K562 (cell line): ENCODE data around the gene RAB5B. TPM values are rescaled to one million over a fixed set of nuclear protein-coding genes. Genes with fewer than 3 reads are reported as not detected.

Source experiments
- ATF7 ChIP-seq: fragments of 450-650 bp; IDR thresholded peaks from 2 replicates; pipeline ENCODE4 v1.7.1; 2014; ENCODE audit warnings: mild to moderate bottlenecking, moderate library complexity
- CEBPG ChIP-seq, 3 experiments: fragments of 200-800 bp in 1 of 3; sonication (Bioruptor generic) in 1 of 3; sonication (generic) in 1 of 3; formaldehyde crosslinking in 1 of 3; IDR thresholded peaks in 2 of 3; conservative IDR thresholded peaks in 1 of 3; 2 replicates each; pipeline versions ENCODE4 v1.6.1 to v1.8.0; 2016 to 2022; ENCODE audit warnings: missing compliant biosample characterization in 2 of 3, missing genetic modification characterization in 2 of 3, mild to moderate bottlenecking in 1 of 3, missing genetic modification reagents in 1 of 3
- CREB3L1 ChIP-seq: fragments of 450-650 bp; IDR thresholded peaks from 2 replicates; pipeline ENCODE4 v1.6.1; 2014; ENCODE audit warnings: low read depth, mild to moderate bottlenecking, moderate library complexity, borderline replicate concordance
- E2F6 ChIP-seq, 2 experiments: IDR thresholded peaks; 2 replicates each; pipeline ENCODE4 v1.6.1; 2011; ENCODE audit warnings: borderline replicate concordance in 1 of 2, control low read depth in 1 of 2, low read depth in 1 of 2, low read length in 1 of 2, mild to moderate bottlenecking in 1 of 2, mixed read lengths in 1 of 2, moderate library complexity in 1 of 2; ENCODE audit not compliant: insufficient read depth in 1 of 2, insufficient read length in 1 of 2, poor library complexity in 1 of 2, severe bottlenecking in 1 of 2; ENCODE audit errors: extremely low read depth in 1 of 2
- ELF4 ChIP-seq: fragments of 450-650 bp; formaldehyde crosslinking; IDR thresholded peaks from 2 replicates; pipeline ENCODE4 v1.4.0; 2022; ENCODE audit warnings: missing genetic modification characterization
- ETS2 ChIP-seq: IDR thresholded peaks from 2 replicates; pipeline ENCODE4 v1.6.1; 2016; ENCODE audit warnings: borderline replicate concordance, missing genetic modification characterization, mild to moderate bottlenecking, moderate library complexity, missing compliant biosample characterization; ENCODE audit not compliant: poor library complexity, severe bottlenecking
- FOSL1 ChIP-seq: fragments of 200-800 bp; sonication (Bioruptor generic); conservative IDR thresholded peaks from 2 replicates; pipeline ENCODE4 v1.6.1; 2016; ENCODE audit warnings: missing genetic modification characterization, missing compliant biosample characterization
- HMGN3 ChIP-seq: IDR thresholded peaks from 2 replicates; pipeline ENCODE4 v1.6.1; 2011; ENCODE audit warnings: borderline replicate concordance, low read depth, mild to moderate bottlenecking, mixed read lengths, low read length; ENCODE audit not compliant: insufficient read length; ENCODE audit errors: extremely low read depth
- HSF4 ChIP-seq: fragments of 250-450 bp; sonication (Bioruptor Pico); IDR thresholded peaks from 2 replicates; pipeline ENCODE4 v2.1.2; 2022; ENCODE audit warnings: mild to moderate bottlenecking, moderate library complexity, borderline replicate concordance
- KLF6 ChIP-seq: fragments of 250-450 bp; sonication (Bioruptor Pico); IDR thresholded peaks from 2 replicates; pipeline ENCODE4 v1.4.0; 2020; ENCODE audit warnings: mild to moderate bottlenecking, moderate library complexity, borderline replicate concordance
- MAFF ChIP-seq: IDR thresholded peaks from 2 replicates; pipeline ENCODE4 v1.6.1; 2012; ENCODE audit warnings: low read length, improper control_type of control experiment
- MEF2D ChIP-seq: conservative IDR thresholded peaks from 2 replicates; pipeline ENCODE4 v1.6.1; 2016; ENCODE audit warnings: low read depth, missing genetic modification characterization, missing compliant biosample characterization
- MEIS2 ChIP-seq: fragments of 450-650 bp; IDR thresholded peaks from 2 replicates; pipeline ENCODE4 v1.6.1; 2014; ENCODE audit warnings: mild to moderate bottlenecking; ENCODE audit not compliant: partially characterized antibody
- MIER1 ChIP-seq: fragments of 450-650 bp; IDR thresholded peaks from 2 replicates; pipeline ENCODE4 v1.6.1; 2016; ENCODE audit warnings: antibody characterized with exemption, mild to moderate bottlenecking, low read depth
- NBN ChIP-seq: fragments of 450-650 bp; IDR thresholded peaks from 2 replicates; pipeline ENCODE4 v1.6.1; 2016; ENCODE audit warnings: low read depth, mild to moderate bottlenecking
- POLR2H ChIP-seq: IDR thresholded peaks from 2 replicates; pipeline ENCODE4 v1.6.1; 2016; ENCODE audit warnings: missing genetic modification characterization, low read depth, mild to moderate bottlenecking, control low read depth, missing compliant biosample characterization, moderate library complexity
- SAP30 ChIP-seq: fragments of 200-600 bp; sonication (generic); IDR thresholded peaks from 2 replicates; pipeline ENCODE4 v1.6.1; 2012; ENCODE audit warnings: borderline replicate concordance, low read depth, mild to moderate bottlenecking, moderate library complexity, low read length, control low read depth, inconsistent platforms; ENCODE audit not compliant: insufficient read depth, poor library complexity, severe bottlenecking
- ZC3H11A ChIP-seq: IDR thresholded peaks from 2 replicates; pipeline ENCODE4 v1.6.1; 2012; ENCODE audit warnings: low read depth, low read length, improper control_type of control experiment
- ZC3H8 ChIP-seq: fragments of 450-650 bp; IDR thresholded peaks from 2 replicates; pipeline ENCODE4 v1.6.1; 2017
- ZNF239 ChIP-seq: fragments of 250-450 bp; sonication (Bioruptor Pico); IDR thresholded peaks from 2 replicates; pipeline ENCODE4 v1.4.0; 2020; ENCODE audit warnings: mild to moderate bottlenecking
- ZNF280B ChIP-seq: fragments of 250-450 bp; sonication (Bioruptor Pico); IDR thresholded peaks from 2 replicates; pipeline ENCODE4 v1.5.1; 2021; ENCODE audit warnings: mild to moderate bottlenecking
- ZNF324 ChIP-seq: fragments of 250-450 bp; sonication (Bioruptor Pico); IDR thresholded peaks from 2 replicates; pipeline ENCODE4 v1.4.0; 2020; ENCODE audit warnings: mild to moderate bottlenecking
- ZNF551 ChIP-seq: fragments of 250-450 bp; sonication (Bioruptor Pico); IDR thresholded peaks from 2 replicates; pipeline ENCODE4 v1.5.0; 2021; ENCODE audit warnings: mild to moderate bottlenecking, moderate library complexity
- ZNF584 ChIP-seq: fragments of 200-800 bp; sonication (Bioruptor generic); IDR thresholded peaks from 2 replicates; pipeline ENCODE4 v1.6.1; 2016; ENCODE audit warnings: low read depth, mild to moderate bottlenecking, missing genetic modification characterization, missing compliant biosample characterization
- polyA plus RNA-seq, 8 experiments: library from polyadenylated mRNA; depleted of rRNA in 4 of 8; stranded (reverse) in 5 of 8; unstranded in 3 of 8; fragments of >200 nt; fragmentation: Nextera tagmentation in 2 of 8; fragmentation: Illumina TruSeq in 1 of 8; extraction: Ambion mirVana in 2 of 8; extraction: Trizol in 1 of 8; gene quantifications; 2 replicates each; pipeline versions ENCODE4 v1.2.1 to v1.2.3, GENCODE V29; 2011 to 2014; ENCODE audit warnings: inconsistent platforms in 1 of 8, missing spikeins in 1 of 8
- total RNA-seq, 7 experiments: library from RNA; depleted of rRNA in 6 of 7; stranded (reverse); fragments of >200 nt in 6 of 7; fragmentation: Illumina TruSeq in 2 of 7; extraction: Trizol in 2 of 7; gene quantifications; 2 replicates each; pipeline versions ENCODE4 v1.2.1 to v1.2.3, GENCODE V29; 2011 to 2021; ENCODE audit warnings: low replicate concordance in 1 of 7

Gene RAB5B
- total and polyA plus RNA-seq, 9 of the 15 experiments (the other 6 are each of a cell fraction or from before 2014, with no cell fraction given) = 6.8 to 73.8 (median 25.2) TPM

- TF ChIP-seq CEBPG (CRISPR knock-in tag; IDR thresholded peaks at IDR 0.05) (no peak), CEBPG (tag; conservative IDR thresholded peaks at IDR 0.05 in 1 of 2, IDR thresholded peaks at IDR 0.05 in 1 of 2) (no peak), ELF4 (CRISPR knock-in tag) (peak; percentile 97), CREB3L1 (no peak), FOSL1 (tag) (no peak), E2F6 (IDR thresholded peaks at IDR 0.05; ENCODE audit: borderline replicate concordance in 1 of 2, extremely low read depth in 1 of 2, insufficient read depth in 1 of 2, insufficient read length in 1 of 2, low read depth in 1 of 2, low read length in 1 of 2, poor library complexity in 1 of 2, severe bottlenecking in 1 of 2) (no peak), ZNF584 (no peak), ZC3H11A (no peak), ZNF324 (CRISPR knock-in tag) (no peak), SAP30 (peak; percentile 60), MAFF (no peak), HMGN3 (no peak), MEF2D (tag) (no peak), ETS2 (tag) (no peak), HSF4 (CRISPR knock-in tag) (no peak), ZNF280B (CRISPR knock-in tag) (no peak), MIER1 (peak; percentile 63; the same call in 1 of the 2 replicates), NBN (peak; percentile 94), ZNF239 (CRISPR knock-in tag) (no peak), ZNF551 (CRISPR knock-in tag) (no peak), POLR2H (tag) (peak; percentile 81; the same call in 1 of the 2 replicates), KLF6 (no peak), ATF7 (no peak), ZC3H8 (peak; percentile 47; the same call in 1 of the 2 replicates), MEIS2 (no peak)
Observed at GRCh38 chr12:55972911-55973598, 823 bp upstream of the RAB5B start (continued).
